Loucy (cell line): ENCODE measurements around the gene NSMCE3.

Experiments used
- EZH2phosphoT487 ChIP-seq: fragments of 200-600 bp; IDR thresholded peaks from 2 replicates; pipeline ENCODE4 v1.6.1; 2018; ENCODE audit warnings: antibody characterized with exemption, mild to moderate bottlenecking, moderate library complexity, borderline replicate concordance
- TF ChIP-seq, protein P1 (sequence below): fragments of 200-600 bp; sonication (generic); conservative IDR thresholded peaks from 2 replicates; pipeline ENCODE4 v1.5.1; 2014; ENCODE audit warnings: mild to moderate bottlenecking, antibody characterized with exemption, low read length

- TF ChIP-seq, protein P1, sequence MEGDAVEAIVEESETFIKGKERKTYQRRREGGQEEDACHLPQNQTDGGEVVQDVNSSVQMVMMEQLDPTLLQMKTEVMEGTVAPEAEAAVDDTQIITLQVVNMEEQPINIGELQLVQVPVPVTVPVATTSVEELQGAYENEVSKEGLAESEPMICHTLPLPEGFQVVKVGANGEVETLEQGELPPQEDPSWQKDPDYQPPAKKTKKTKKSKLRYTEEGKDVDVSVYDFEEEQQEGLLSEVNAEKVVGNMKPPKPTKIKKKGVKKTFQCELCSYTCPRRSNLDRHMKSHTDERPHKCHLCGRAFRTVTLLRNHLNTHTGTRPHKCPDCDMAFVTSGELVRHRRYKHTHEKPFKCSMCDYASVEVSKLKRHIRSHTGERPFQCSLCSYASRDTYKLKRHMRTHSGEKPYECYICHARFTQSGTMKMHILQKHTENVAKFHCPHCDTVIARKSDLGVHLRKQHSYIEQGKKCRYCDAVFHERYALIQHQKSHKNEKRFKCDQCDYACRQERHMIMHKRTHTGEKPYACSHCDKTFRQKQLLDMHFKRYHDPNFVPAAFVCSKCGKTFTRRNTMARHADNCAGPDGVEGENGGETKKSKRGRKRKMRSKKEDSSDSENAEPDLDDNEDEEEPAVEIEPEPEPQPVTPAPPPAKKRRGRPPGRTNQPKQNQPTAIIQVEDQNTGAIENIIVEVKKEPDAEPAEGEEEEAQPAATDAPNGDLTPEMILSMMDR = no peak
- no peak for TF ChIP-seq EZH2phosphoT487
Observed at GRCh38 chr15:29272219-29272618, 2.6 kb upstream of the NSMCE3 start.
